ENCODE data around the gene MINDY4.
A peak's percentile ranks its signal among the peaks of the same experiment; 100 is the strongest.

MINDY4 gene

GRCh38 chr7:30775992-30776391, 4.8 kb downstream of the MINDY4 start:
- DNase-seq (ENCODE audit: low read depth), result no peak

GRCh38 chr7:30776971-30777370, 5.8 kb downstream of the MINDY4 start:
- DNase-seq (ENCODE audit: low read depth), result no peak

GRCh38 chr7:30778255-30779025, 7.2 kb downstream of the MINDY4 start:
- DNase-seq (ENCODE audit: low read depth), result peak; percentile 81

GRCh38 chr7:30779574-30779973, 8.4 kb downstream of the MINDY4 start:
- DNase-seq (ENCODE audit: low read depth), result no peak

GRCh38 chr7:30780941-30781340, 9.7 kb downstream of the MINDY4 start:
- DNase-seq (ENCODE audit: low read depth), result no peak

- no peak for DNase-seq (ENCODE audit: low read depth)
Observed at GRCh38 chr7:30782690-30783089, 11.5 kb downstream of the MINDY4 start.

- no peak for DNase-seq (ENCODE audit: low read depth)
Observed at GRCh38 chr7:30785786-30786185, 14.6 kb downstream of the MINDY4 start.

GRCh38 chr7:30787486-30787885, 16.3 kb downstream of the MINDY4 start:
- no peak for DNase-seq (ENCODE audit: low read depth)

- DNase-seq (ENCODE audit: low read depth), result no peak
Observed at GRCh38 chr7:30788640-30789333, 17.6 kb downstream of the MINDY4 start.

GRCh38 chr7:30789334-30789711, 18.1 kb downstream of the MINDY4 start:
- peak; percentile 90 for DNase-seq (ENCODE audit: low read depth)

- peak; percentile 47 for DNase-seq (ENCODE audit: low read depth)
Observed at GRCh38 chr7:30790356-30790755, 19.1 kb downstream of the MINDY4 start.

- no peak for DNase-seq (ENCODE audit: low read depth)
Observed at GRCh38 chr7:30791114-30791513, 19.9 kb downstream of the MINDY4 start.

- DNase-seq (ENCODE audit: low read depth), result no peak
Observed at GRCh38 chr7:30795161-30795948, 24.1 kb downstream of the MINDY4 start.

- DNase-seq (ENCODE audit: low read depth), result peak; percentile 60
Observed at GRCh38 chr7:30796105-30796869, 25.1 kb downstream of the MINDY4 start.

- no peak for DNase-seq (ENCODE audit: low read depth)
Observed at GRCh38 chr7:30797176-30798040, 26.2 kb downstream of the MINDY4 start.

GRCh38 chr7:30799206-30799975, 28.2 kb downstream of the MINDY4 start:
- DNase-seq (ENCODE audit: low read depth), result peak; percentile 96

GRCh38 chr7:30799976-30800661, 28.9 kb downstream of the MINDY4 start:
- no peak for DNase-seq (ENCODE audit: low read depth)

GRCh38 chr7:30800785-30801252, 29.6 kb downstream of the MINDY4 start:
- peak; percentile 89 for DNase-seq (ENCODE audit: low read depth)

GRCh38 chr7:30802812-30803211, 31.6 kb downstream of the MINDY4 start:
- DNase-seq (ENCODE audit: low read depth), result no peak
